Fibroblast of skin of abdomen (primary cell): ENCODE results near the gene PLGRKT.
A peak's percentile ranks its signal among the peaks of the same experiment; 100 is the strongest.
"Not testable (repeated sequence)": the region's sequence is repeated elsewhere in the genome, so short reads cannot be mapped to it uniquely, and the experiment has no call there.

Source experiments
- DNase-seq: peaks from one replicate; pipeline ENCODE4 v3.0.0-alpha.2; 2013

Gene PLGRKT

GRCh38 chr9:5450359-5451091 is 12.8 kb upstream of the PLGRKT start, which contains the start of gene CD274:
Gene CD274 (plus strand): TSS chr9:5450542. CDS start chr9:5456114, 5,572 bp downstream.
- DNase-seq, result peak; percentile 86

GRCh38 chr9:5449521-5450358 is 12.0 kb upstream of the PLGRKT start:
- DNase-seq, result no peak

GRCh38 chr9:5448461-5449435 is 11.0 kb upstream of the PLGRKT start:
- DNase-seq, result no peak

- no peak for DNase-seq
Observed at GRCh38 chr9:5448016-5448415, 10.3 kb upstream of the PLGRKT start.

GRCh38 chr9:5447337-5447736 is 9.6 kb upstream of the PLGRKT start:
- no peak for DNase-seq

- peak; percentile 46 for DNase-seq
Observed at GRCh38 chr9:5446451-5447236, 8.9 kb upstream of the PLGRKT start.

GRCh38 chr9:5445886-5446285 is 8.2 kb upstream of the PLGRKT start:
- no peak for DNase-seq

- not testable (repeated sequence) for DNase-seq
Observed at GRCh38 chr9:5445096-5445495, 7.4 kb upstream of the PLGRKT start.

- no peak for DNase-seq
Observed at GRCh38 chr9:5443850-5444249, 6.1 kb upstream of the PLGRKT start.

- peak; percentile 56 for DNase-seq
Observed at GRCh38 chr9:5442400-5443011, 4.8 kb upstream of the PLGRKT start.

GRCh38 chr9:5441043-5441442 is 3.3 kb upstream of the PLGRKT start:
- DNase-seq, result peak; percentile 65

GRCh38 chr9:5440426-5440825 is 2.7 kb upstream of the PLGRKT start:
- no peak for DNase-seq

- DNase-seq, result peak; percentile 54
Observed at GRCh38 chr9:5438301-5439162, 807 bp upstream of the PLGRKT start.

- no peak for DNase-seq
Observed at GRCh38 chr9:5436441-5436840, 1.3 kb downstream of the PLGRKT start.

- no peak for DNase-seq
Observed at GRCh38 chr9:5435912-5436311, 1.8 kb downstream of the PLGRKT start.

- not testable (repeated sequence) for DNase-seq
Observed at GRCh38 chr9:5433841-5434810, 3.6 kb downstream of the PLGRKT start.

GRCh38 chr9:5433328-5433727 is 4.4 kb downstream of the PLGRKT start:
- DNase-seq, result not testable (repeated sequence)

GRCh38 chr9:5432890-5433289 is 4.8 kb downstream of the PLGRKT start:
- DNase-seq, result not testable (repeated sequence)

- DNase-seq, result no peak
Observed at GRCh38 chr9:5430912-5431311, 6.8 kb downstream of the PLGRKT start.
